GM12864 (cell line): Measurements from ENCODE around the gene CLCA4.

ENCODE experiments used
- DNase-seq: peaks from one replicate; pipeline ENCODE4 v3.0.0-alpha.2; 2011; ENCODE audit warnings: low read depth
- H3K4me3 ChIP-seq: 2 replicates; pipeline ENCODE4 v1.5.1; 2011; ENCODE audit warnings: mild to moderate bottlenecking, low read depth, low read length, control low read depth
- TF ChIP-seq, protein P1 (sequence below): IDR thresholded peaks from 2 replicates; pipeline ENCODE4 v1.5.1; 2011; ENCODE audit warnings: low read depth, mild to moderate bottlenecking, moderate library complexity, low read length, control low read depth, inconsistent platforms; ENCODE audit errors: missing control alignments

Gene CLCA4

DNA sequence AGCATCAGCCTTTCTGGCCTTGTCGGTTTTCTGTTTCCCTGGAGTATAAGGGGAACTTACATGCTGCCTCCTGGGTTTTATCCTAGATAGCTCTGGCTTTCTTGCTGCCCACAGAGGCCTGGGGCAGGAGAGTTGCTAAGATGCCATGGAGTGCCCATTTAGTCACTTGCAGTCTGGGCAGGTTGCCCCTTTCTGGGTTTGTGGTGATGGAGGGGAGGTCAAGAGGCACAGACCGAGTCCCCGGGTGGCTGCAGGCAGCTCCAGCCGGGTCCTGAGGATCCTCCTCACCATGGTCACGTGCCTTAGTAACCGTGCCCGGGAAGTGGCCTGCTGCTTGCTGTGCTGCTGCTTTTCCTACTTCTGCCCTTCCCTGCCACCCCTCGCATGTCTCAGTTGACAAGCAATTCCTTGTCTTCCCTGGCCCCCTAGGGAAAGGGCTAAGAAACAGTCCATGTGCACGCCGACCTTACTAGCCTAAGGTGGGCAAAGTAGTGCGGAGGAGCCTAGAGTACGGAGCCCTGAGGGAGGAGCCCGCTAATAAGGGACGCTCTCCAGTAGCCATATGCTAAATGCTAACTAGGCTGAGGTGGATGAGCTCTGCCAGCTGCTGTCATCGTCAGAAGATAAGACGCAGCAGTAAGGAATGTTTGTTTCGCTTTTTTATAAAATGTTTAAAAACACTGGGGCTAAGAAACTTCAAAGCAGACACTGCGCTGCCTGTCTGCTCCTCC, 43.3 kb upstream of the CLCA4 start:
- no peak overlapping the region for H3K4me3 ChIP-seq
- TF ChIP-seq, protein P1, sequence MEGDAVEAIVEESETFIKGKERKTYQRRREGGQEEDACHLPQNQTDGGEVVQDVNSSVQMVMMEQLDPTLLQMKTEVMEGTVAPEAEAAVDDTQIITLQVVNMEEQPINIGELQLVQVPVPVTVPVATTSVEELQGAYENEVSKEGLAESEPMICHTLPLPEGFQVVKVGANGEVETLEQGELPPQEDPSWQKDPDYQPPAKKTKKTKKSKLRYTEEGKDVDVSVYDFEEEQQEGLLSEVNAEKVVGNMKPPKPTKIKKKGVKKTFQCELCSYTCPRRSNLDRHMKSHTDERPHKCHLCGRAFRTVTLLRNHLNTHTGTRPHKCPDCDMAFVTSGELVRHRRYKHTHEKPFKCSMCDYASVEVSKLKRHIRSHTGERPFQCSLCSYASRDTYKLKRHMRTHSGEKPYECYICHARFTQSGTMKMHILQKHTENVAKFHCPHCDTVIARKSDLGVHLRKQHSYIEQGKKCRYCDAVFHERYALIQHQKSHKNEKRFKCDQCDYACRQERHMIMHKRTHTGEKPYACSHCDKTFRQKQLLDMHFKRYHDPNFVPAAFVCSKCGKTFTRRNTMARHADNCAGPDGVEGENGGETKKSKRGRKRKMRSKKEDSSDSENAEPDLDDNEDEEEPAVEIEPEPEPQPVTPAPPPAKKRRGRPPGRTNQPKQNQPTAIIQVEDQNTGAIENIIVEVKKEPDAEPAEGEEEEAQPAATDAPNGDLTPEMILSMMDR = no peak
- no peak for DNase-seq

DNA sequence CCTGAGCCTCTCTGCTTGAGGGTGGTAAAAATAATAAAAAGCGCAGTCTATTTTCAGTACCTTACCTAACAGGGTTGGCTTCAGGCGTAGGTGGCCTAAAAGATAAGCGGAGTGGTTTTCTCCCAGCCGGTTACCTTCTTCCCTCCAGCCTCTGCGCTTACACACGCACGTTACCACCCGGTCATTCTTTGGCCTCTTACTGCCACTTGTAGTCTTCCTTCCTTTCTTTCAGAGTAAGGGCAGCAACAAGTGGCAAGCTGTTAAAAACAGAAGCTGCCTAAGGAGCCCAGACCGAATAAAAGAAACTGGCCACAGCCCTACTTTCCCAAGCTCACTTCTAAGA, 42.8 kb upstream of the CLCA4 start:
- H3K4me3 ChIP-seq = no peak overlapping the region

DNA sequence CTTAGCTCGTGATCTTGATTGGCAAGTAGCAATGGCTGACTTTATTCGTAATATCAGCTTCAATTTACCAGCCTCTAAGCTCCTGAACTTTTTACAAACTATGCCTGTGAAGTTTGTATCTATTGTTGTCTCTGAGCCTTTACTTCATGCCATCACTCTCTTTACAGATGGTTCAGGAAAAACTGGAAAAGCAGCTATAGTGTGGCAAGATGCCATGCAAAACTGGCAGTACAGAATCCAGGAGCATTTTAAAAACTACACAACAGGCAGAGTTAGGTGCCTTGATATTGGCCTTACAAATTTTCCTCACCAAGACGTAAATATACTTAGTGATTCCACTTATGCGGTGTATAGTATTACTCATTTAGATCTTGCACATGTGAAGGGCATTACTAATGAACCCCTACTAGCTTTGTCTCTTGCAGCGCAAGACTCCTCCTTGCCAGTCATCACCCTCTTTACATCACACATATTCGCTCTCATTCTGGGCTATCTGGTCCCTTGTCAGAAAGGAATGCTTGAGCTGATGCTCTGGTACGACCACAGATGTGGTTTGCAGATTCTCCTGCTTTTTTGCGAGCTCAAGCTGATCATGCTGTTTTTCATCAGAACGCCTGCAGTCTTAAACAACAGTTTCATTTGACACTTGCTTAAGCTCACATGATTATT, 41.8 kb upstream of the CLCA4 start:
- TF ChIP-seq, protein P1 = no peak
- no peak for DNase-seq
- H3K4me3 ChIP-seq = no peak overlapping the region

More for the DNA sequence above, 42.8 kb upstream of the CLCA4 start:
- no peak for DNase-seq
- TF ChIP-seq, protein P1 = no peak

DNA sequence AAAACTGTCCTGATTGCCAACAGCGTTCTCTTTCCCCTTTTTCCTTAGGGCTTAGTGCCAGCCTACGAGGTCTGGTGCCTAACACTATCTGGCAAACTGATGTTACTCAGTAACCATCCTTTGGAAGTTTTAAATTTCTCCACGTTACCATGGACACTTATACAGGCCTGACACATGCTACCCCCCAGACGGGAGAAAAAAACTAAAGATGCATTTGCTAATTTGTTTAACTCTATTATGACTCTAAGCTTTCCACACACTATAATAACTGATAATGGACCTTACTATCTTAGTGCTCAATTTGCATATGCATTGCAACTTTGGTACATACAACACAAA, 41.3 kb upstream of the CLCA4 start:
- no peak for DNase-seq
- TF ChIP-seq, protein P1 = no peak
- no peak overlapping the region for H3K4me3 ChIP-seq

DNA sequence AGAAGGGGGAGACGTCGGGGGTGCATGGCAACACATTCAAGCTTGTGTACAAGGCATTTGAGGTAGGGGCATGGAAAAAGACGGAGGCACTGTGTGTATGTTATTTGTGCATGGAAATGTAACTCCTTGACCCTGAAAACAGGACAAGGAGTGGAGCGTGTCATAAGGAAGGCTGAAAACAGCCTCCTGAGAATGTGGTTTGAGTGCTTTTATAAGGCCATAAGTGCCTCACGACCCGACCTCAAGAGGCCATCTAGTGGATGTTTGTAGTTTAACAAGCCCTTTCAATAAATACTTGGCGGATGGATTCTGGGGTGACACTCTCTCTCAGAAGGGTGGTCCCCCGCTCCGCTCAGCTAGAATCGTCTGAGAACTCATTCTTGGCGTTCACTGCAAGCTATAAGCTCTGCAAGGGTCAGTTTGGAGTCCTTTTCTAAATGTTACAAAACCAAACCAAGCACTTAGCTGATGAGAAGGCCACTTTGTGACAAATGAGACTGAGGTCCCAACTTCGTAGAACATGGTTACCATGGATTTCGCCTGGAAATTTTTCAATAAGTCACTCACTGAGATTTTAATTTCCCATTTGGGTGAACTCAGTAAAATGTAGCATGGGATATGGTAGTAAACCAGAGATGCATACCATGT, 38.8 kb upstream of the CLCA4 start:
- TF ChIP-seq, protein P1 = peak; percentile 58
- no peak for DNase-seq
- H3K4me3 ChIP-seq = no peak overlapping the region

DNA sequence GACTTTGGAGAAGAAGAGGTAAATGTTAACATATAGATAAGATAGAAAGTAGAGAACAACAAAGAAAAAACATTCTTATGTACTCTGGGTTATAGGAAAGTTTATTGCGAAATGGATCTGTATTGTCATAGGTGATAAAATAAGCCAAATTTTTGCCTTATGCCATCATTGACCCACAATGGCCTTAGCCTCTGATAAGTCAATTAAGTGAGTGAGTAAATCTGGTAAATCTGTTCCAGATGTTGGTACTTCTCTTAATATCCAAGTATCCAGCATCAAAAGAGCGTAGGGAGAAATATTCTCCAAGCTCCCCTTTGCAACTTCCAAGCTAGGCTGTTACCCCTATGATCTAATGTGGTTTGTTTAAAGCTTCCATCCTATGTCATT, 38.3 kb upstream of the CLCA4 start:
- H3K4me3 ChIP-seq = no peak overlapping the region
- TF ChIP-seq, protein P1 = no peak
- DNase-seq = no peak

DNA sequence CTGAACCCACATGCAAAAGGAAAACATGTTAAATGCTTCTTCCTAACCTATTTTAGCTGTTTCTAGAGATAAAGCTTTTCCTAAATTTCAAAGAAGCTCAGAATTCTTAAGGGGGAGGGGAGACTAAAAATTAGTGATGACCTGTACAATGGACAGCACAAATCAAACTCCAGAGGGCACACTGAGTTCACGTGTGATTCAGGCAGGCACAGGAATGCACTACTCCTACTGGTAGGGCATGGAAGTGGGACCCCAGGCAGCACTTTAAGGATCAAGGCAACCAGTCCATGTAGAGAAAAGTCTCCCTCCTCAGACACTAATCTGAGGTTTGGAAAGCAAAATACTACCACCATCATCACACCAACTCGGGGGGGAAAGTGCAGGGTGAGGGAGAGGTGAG, 31.3 kb upstream of the CLCA4 start:
- DNase-seq = no peak
- TF ChIP-seq, protein P1 = peak; percentile 24
- H3K4me3 ChIP-seq = no peak overlapping the region
